ENCODE results near the gene COL4A4.

DNA sequence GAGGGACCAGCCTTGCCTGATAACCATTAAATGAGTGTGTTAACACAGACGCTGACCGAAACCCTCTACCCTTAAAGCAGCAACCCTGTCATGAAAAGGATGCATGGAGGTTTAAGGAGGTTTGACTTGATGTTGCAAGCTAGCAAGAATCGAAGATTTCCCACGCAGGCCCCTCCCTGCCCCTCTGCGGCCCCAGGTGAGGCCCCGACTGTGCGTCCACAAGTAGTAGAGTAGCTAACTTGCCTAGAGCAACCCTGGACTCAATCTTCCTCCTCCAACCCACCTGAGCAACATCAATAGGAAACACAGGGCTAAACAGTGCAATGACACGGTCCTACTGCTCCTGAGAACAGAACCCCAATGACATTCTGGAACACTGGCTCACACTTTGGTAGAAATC, 150.1 kb downstream of the COL4A4 start:
- TF ChIP-seq, protein P1, sequence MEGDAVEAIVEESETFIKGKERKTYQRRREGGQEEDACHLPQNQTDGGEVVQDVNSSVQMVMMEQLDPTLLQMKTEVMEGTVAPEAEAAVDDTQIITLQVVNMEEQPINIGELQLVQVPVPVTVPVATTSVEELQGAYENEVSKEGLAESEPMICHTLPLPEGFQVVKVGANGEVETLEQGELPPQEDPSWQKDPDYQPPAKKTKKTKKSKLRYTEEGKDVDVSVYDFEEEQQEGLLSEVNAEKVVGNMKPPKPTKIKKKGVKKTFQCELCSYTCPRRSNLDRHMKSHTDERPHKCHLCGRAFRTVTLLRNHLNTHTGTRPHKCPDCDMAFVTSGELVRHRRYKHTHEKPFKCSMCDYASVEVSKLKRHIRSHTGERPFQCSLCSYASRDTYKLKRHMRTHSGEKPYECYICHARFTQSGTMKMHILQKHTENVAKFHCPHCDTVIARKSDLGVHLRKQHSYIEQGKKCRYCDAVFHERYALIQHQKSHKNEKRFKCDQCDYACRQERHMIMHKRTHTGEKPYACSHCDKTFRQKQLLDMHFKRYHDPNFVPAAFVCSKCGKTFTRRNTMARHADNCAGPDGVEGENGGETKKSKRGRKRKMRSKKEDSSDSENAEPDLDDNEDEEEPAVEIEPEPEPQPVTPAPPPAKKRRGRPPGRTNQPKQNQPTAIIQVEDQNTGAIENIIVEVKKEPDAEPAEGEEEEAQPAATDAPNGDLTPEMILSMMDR (IDR thresholded peaks at IDR 0.05) = no peak
- TF ChIP-seq POLR2A (IDR thresholded peaks at IDR 0.05) = no peak

Data from tibial nerve (tissue), 3 donors.